Right atrium auricular region (tissue), 2 donors: Measurements from ENCODE around the gene NFAT5. TPM values are rescaled to one million over a fixed set of nuclear protein-coding genes. Genes with fewer than 3 reads are reported as not detected.

ENCODE experiments used
- DNase-seq: peaks from one replicate; pipeline ENCODE4 v3.0.0-alpha.2; 2019; ENCODE audit warnings: low spot score
- H3K27ac ChIP-seq, 2 donors: fragments of 200-600 bp; sonication (generic); 1 replicate in 1 of 2; 2 replicates in 1 of 2; pipeline ENCODE4 v1.5.1; 2016 to 2019
- H3K27me3 ChIP-seq, 2 donors: fragments of 200-600 bp; sonication (generic); one replicate each; pipeline versions ENCODE4 v1.5.1 to v1.6.0; 2017 to 2019
- H3K36me3 ChIP-seq: fragments of 200-600 bp; sonication (generic); one replicate; pipeline ENCODE4 v1.5.1; 2016
- H3K4me1 ChIP-seq, 2 donors: fragments of 200-600 bp; sonication (generic); one replicate each; pipeline versions ENCODE4 v1.5.1 to v1.6.0; 2017 to 2019
- H3K4me3 ChIP-seq, 2 donors: fragments of 200-600 bp; sonication (generic); 1 replicate in 1 of 2; 2 replicates in 1 of 2; pipeline ENCODE4 v1.5.1; 2017 to 2019; ENCODE audit warnings: mild to moderate bottlenecking in 1 of 2, moderate library complexity in 1 of 2
- H3K9me3 ChIP-seq, 2 donors: fragments of 200-600 bp; sonication (generic); one replicate each; pipeline ENCODE4 v1.5.1; 2019
- CTCF ChIP-seq, 2 donors: fragments of 200-600 bp; sonication (generic); IDR thresholded peaks; one replicate each; pipeline ENCODE4 v1.5.1; 2019; ENCODE audit warnings: antibody characterized with exemption in 2 of 2
- total RNA-seq, 2 donors: library from RNA; depleted of rRNA; stranded (reverse); fragments of >200 nt; gene quantifications; one replicate each; pipeline ENCODE4 v1.1.0, GENCODE V29; 2016

Gene NFAT5
- total RNA-seq, 2 donors from 2014 or later: 16.4 to 22.6 TPM

GRCh38 chr16:69718111-69718764 lies 152.5 kb downstream of the NFAT5 start:
- no peaks in the 10 kb centered on the region for H3K4me1 ChIP-seq
- DNase-seq: no peak
- no peaks in the 10 kb centered on the region for H3K27me3 ChIP-seq
- H3K36me3 ChIP-seq: peaks cover 15% of the 10 kb centered on the region
- TF ChIP-seq CTCF (IDR thresholded peaks at IDR 0.05): no peak
- H3K27ac ChIP-seq: no peak overlapping the region
- H3K4me3 ChIP-seq: no peak overlapping the region
- H3K9me3 ChIP-seq: no peaks in the 10 kb centered on the region

GRCh38 chr16:69720822-69721430 lies 155.2 kb downstream of the NFAT5 start:
- TF ChIP-seq CTCF (IDR thresholded peaks at IDR 0.05): no peak
- peaks cover 4% of the 10 kb centered on the region for H3K36me3 ChIP-seq

GRCh38 chr16:69721441-69721957 lies 155.7 kb downstream of the NFAT5 start:
- peaks cover 4% of the 10 kb centered on the region for H3K36me3 ChIP-seq
- no peak overlapping the region for H3K4me3 ChIP-seq
- H3K27ac ChIP-seq: no peak overlapping the region
- H3K27me3 ChIP-seq: no peaks in the 10 kb centered on the region
- DNase-seq: peak; percentile 21
- H3K9me3 ChIP-seq: no peaks in the 10 kb centered on the region
- peaks cover 0 to 18% of the 10 kb centered on the region in 2 donors for H3K4me1 ChIP-seq
- no peak for TF ChIP-seq CTCF (IDR thresholded peaks at IDR 0.05)

More at GRCh38 chr16:69720822-69721430, 155.2 kb downstream of the NFAT5 start:
- Histone ChIP-seq H3K4me1 (peaks cover 0 to 16% of the 10 kb centered on the region in 2 donors), H3K27me3 (no peaks in the 10 kb centered on the region), H3K9me3 (no peaks in the 10 kb centered on the region), H3K27ac (no peak overlapping the region), H3K4me3 (no peak overlapping the region)
- peak; percentile 49 for DNase-seq

- H3K4me1 ChIP-seq: peaks cover 0 to 40% of the 10 kb centered on the region in 2 donors
- no peaks in the 10 kb centered on the region for H3K9me3 ChIP-seq
- DNase-seq: no peak
- H3K27ac ChIP-seq: peak overlapping the region in 1 of 2 donors; percentile 68
- no peaks in the 10 kb centered on the region for H3K36me3 ChIP-seq
- H3K27me3 ChIP-seq: no peaks in the 10 kb centered on the region
- H3K4me3 ChIP-seq: peak overlapping the region in 1 of 2 donors; percentile 56
- no peak for TF ChIP-seq CTCF (IDR thresholded peaks at IDR 0.05)
These were observed 158.7 kb downstream of the NFAT5 start for GRCh38 chr16:69724414-69724873.

- Histone ChIP-seq H3K27me3 (no peaks in the 10 kb centered on the region), H3K27ac (peak overlapping the region; percentile 68 to 82), H3K36me3 (no peaks in the 10 kb centered on the region), H3K9me3 (no peaks in the 10 kb centered on the region), H3K4me3 (peak overlapping the region; percentile 47 to 56), H3K4me1 (peaks cover 0 to 40% of the 10 kb centered on the region in 2 donors)
- DNase-seq: no peak
- no peak for TF ChIP-seq CTCF (IDR thresholded peaks at IDR 0.05)
These were observed 159.3 kb downstream of the NFAT5 start for GRCh38 chr16:69724981-69725479.
